SH-SY5Y (cell line): ENCODE measurements around the gene BMPR1B.

Source experiments
- GATA2 ChIP-seq: IDR thresholded peaks from 2 replicates; pipeline ENCODE4 v1.6.1; 2011; ENCODE audit warnings: mild to moderate bottlenecking, low read depth, low read length
- GATA3 ChIP-seq: IDR thresholded peaks from 2 replicates; pipeline ENCODE4 v1.6.1; 2011; ENCODE audit warnings: low read depth, mild to moderate bottlenecking, low read length, moderate library complexity

GRCh38 chr4:95158626-95159025 is 400.9 kb downstream of the BMPR1B start:
- TF ChIP-seq GATA2 = no peak
- no peak for TF ChIP-seq GATA3
